Thoracic aorta (tissue), 2 donors: ENCODE results near the gene FARS2. TPM values are rescaled to one million over a fixed set of nuclear protein-coding genes. Genes with fewer than 3 reads are reported as not detected.

Source experiments
- ATAC-seq: fragments of 150-250 bp; one replicate; pipeline ENCODE4 v1.8.0; 2017; ENCODE audit warnings: low read depth; ENCODE audit not compliant: insufficient number of reproducible peaks, low FRiP score
- DNase-seq: peaks from one replicate; pipeline ENCODE4 v3.0.0-alpha.2; 2020; ENCODE audit warnings: low spot score
- H3K27ac ChIP-seq, 2 donors: fragments of 200-600 bp; sonication (generic); 1 replicate in 1 of 2; 2 replicates in 1 of 2; pipeline ENCODE4 v1.5.1; 2016; ENCODE audit warnings: mild to moderate bottlenecking in 2 of 2, moderate library complexity in 2 of 2
- H3K27me3 ChIP-seq: fragments of 200-600 bp; sonication (generic); replicated peaks from 2 replicates; pipeline ENCODE4 v1.6.0; 2016; ENCODE audit warnings: mild to moderate bottlenecking; ENCODE audit not compliant: insufficient read depth
- H3K36me3 ChIP-seq: fragments of 200-600 bp; sonication (generic); one replicate; pipeline ENCODE4 v1.5.1; 2016
- H3K4me1 ChIP-seq, 2 donors: fragments of 200-600 bp; sonication (generic); 1 replicate in 1 of 2; 2 replicates in 1 of 2; pipeline versions ENCODE4 v1.5.1 to v1.6.0; 2016; ENCODE audit warnings: low read depth in 2 of 2, mild to moderate bottlenecking in 1 of 2; ENCODE audit not compliant: control insufficient read depth in 1 of 2
- H3K4me3 ChIP-seq: fragments of 200-600 bp; sonication (generic); 2 replicates; pipeline ENCODE4 v1.5.1; 2016; ENCODE audit warnings: mild to moderate bottlenecking
- H3K9me3 ChIP-seq: fragments of 200-600 bp; sonication (generic); 2 replicates; pipeline ENCODE4 v1.5.1; 2016
- CTCF ChIP-seq: fragments of 200-600 bp; sonication (generic); IDR thresholded peaks from one replicate; pipeline ENCODE4 v1.5.1; 2019; ENCODE audit warnings: antibody characterized with exemption
- total RNA-seq, 2 donors: library from RNA; depleted of rRNA; stranded (reverse); fragments of >200 nt; gene quantifications; one replicate each; pipeline versions ENCODE4 v1.1.0 to v1.2.3, GENCODE V29; 2016

FARS2 gene
- total RNA-seq, 2 donors from 2014 or later = 10.4 to 11.6 TPM

- TF ChIP-seq CTCF = no peak
- Histone ChIP-seq H3K36me3 (no peaks in the 10 kb centered on the region), H3K27ac (no peak overlapping the region), H3K4me3 (no peak overlapping the region), H3K4me1 (no peaks in the 10 kb centered on the region), H3K9me3 (no peaks in the 10 kb centered on the region), H3K27me3 (no peaks in the 10 kb centered on the region)
- ATAC-seq (no peak), DNase-seq (no peak)
Measured at GRCh38 chr6:5730585-5731263, 469.4 kb downstream of the FARS2 start.

GRCh38 chr6:5731435-5731834 lies 470.1 kb downstream of the FARS2 start:
- no peaks in the 10 kb centered on the region for H3K27me3 ChIP-seq
- no peak for ATAC-seq
- H3K4me1 ChIP-seq = no peaks in the 10 kb centered on the region
- DNase-seq = no peak
- H3K36me3 ChIP-seq = no peaks in the 10 kb centered on the region
- no peaks in the 10 kb centered on the region for H3K9me3 ChIP-seq
- no peak overlapping the region for H3K27ac ChIP-seq
- no peak overlapping the region for H3K4me3 ChIP-seq
- TF ChIP-seq CTCF = no peak

GRCh38 chr6:5732496-5732895 lies 471.2 kb downstream of the FARS2 start:
- TF ChIP-seq CTCF = no peak
- Histone ChIP-seq H3K27ac (no peak overlapping the region), H3K36me3 (no peaks in the 10 kb centered on the region), H3K27me3 (no peaks in the 10 kb centered on the region), H3K9me3 (no peaks in the 10 kb centered on the region), H3K4me1 (no peaks in the 10 kb centered on the region), H3K4me3 (no peak overlapping the region)
- ATAC-seq = no peak
- no peak for DNase-seq

- TF ChIP-seq CTCF = no peak
- DNase-seq (no peak), ATAC-seq (no peak)
- no peaks in the 10 kb centered on the region for H3K4me1 ChIP-seq
- H3K4me3 ChIP-seq = no peak overlapping the region
- H3K27me3 ChIP-seq = no peaks in the 10 kb centered on the region
- H3K27ac ChIP-seq = no peak overlapping the region
- H3K36me3 ChIP-seq = no peaks in the 10 kb centered on the region
- no peaks in the 10 kb centered on the region for H3K9me3 ChIP-seq
Measured at GRCh38 chr6:5736016-5736738, 474.9 kb downstream of the FARS2 start.

GRCh38 chr6:5737460-5737859 lies 476.1 kb downstream of the FARS2 start:
- H3K4me3 ChIP-seq = no peak overlapping the region
- H3K36me3 ChIP-seq = no peaks in the 10 kb centered on the region
- H3K27me3 ChIP-seq = no peaks in the 10 kb centered on the region
- DNase-seq (no peak), ATAC-seq (no peak)
- H3K4me1 ChIP-seq = no peaks in the 10 kb centered on the region
- no peak for TF ChIP-seq CTCF
- H3K27ac ChIP-seq = no peak overlapping the region
- H3K9me3 ChIP-seq = no peaks in the 10 kb centered on the region
